ENCODE data around the gene HDAC9. TPM values are rescaled to one million over a fixed set of nuclear protein-coding genes. Genes with fewer than 3 reads are reported as not detected.

Gene HDAC9
- total RNA-seq, 1 experiment from 2014 or later: 17.1 TPM

- intact Hi-C loops (cut with micrococcal nuclease; ENCODE audit: unreplicated experiment) (no loop called here), in situ Hi-C loops (cut with HindIII; ENCODE audit: low pct_unique_long_range_greater_than_20kb, low sequenced_read_pairs) (no loop called here)
- POLR2A ChIA-PET: no interaction called here
- CTCF ChIA-PET: no interaction called here
- BruUV-seq (replicated peaks): no TSS peak
- Histone ChIP-seq H3K27me3 (ENCODE audit: control insufficient read depth, insufficient read depth, low read length) (no peaks in the 10 kb centered on the region), H3K36me3 (ENCODE audit: control insufficient read depth, insufficient read depth, low read length) (no peaks in the 10 kb centered on the region), H3K27ac (ENCODE audit: low read length) (no peak overlapping the region), H3K4me1 (ENCODE audit: control insufficient read depth, insufficient read depth, low read length) (no peaks in the 10 kb centered on the region), H3K9me3 (ENCODE audit: control insufficient read depth, insufficient read depth, low read depth, low read length) (no peaks in the 10 kb centered on the region), H3K4me3 (ENCODE audit: low read depth in 2 of 2, low read length in 2 of 2) (no peak overlapping the region)
- no peak for DNase-seq (ENCODE audit: low read depth, low spot score)
- no peak for TF ChIP-seq SIN3A (IDR thresholded peaks at IDR 0.05; ENCODE audit: borderline replicate concordance, insufficient read depth, low read depth, low read length)
- no peak for TF ChIP-seq POLR2AphosphoS5 (IDR thresholded peaks at IDR 0.05; ENCODE audit: low read depth, low read length)
- no peak for TF ChIP-seq TCF7L2 (IDR thresholded peaks at IDR 0.05; ENCODE audit: low read depth, low read length)
- TF ChIP-seq CTCF (IDR thresholded peaks at IDR 0.05): no peak
- no peak for TF ChIP-seq REST (IDR thresholded peaks at IDR 0.05; ENCODE audit: insufficient read depth in 1 of 2, low read depth in 2 of 2, low read length in 1 of 2)
- no peak for ATAC-seq
These were observed 407.3 kb downstream of the HDAC9 start for GRCh38 chr7:18902892-18903291.

GRCh38 chr7:18903695-18904094, 408.1 kb downstream of the HDAC9 start:
- in situ Hi-C loops (cut with HindIII; ENCODE audit: low pct_unique_long_range_greater_than_20kb, low sequenced_read_pairs): no loop called here
- Histone ChIP-seq H3K4me3 (ENCODE audit: low read depth in 2 of 2, low read length in 2 of 2) (no peak overlapping the region), H3K27ac (ENCODE audit: low read length) (no peak overlapping the region), H3K36me3 (ENCODE audit: control insufficient read depth, insufficient read depth, low read length) (no peaks in the 10 kb centered on the region), H3K27me3 (ENCODE audit: control insufficient read depth, insufficient read depth, low read length) (no peaks in the 10 kb centered on the region), H3K4me1 (ENCODE audit: control insufficient read depth, insufficient read depth, low read length) (no peaks in the 10 kb centered on the region), H3K9me3 (ENCODE audit: control insufficient read depth, insufficient read depth, low read depth, low read length) (no peaks in the 10 kb centered on the region)
- no TSS peak for BruUV-seq (replicated peaks)
- no peak for TF ChIP-seq REST (IDR thresholded peaks at IDR 0.05; ENCODE audit: insufficient read depth in 1 of 2, low read depth in 2 of 2, low read length in 1 of 2)
- no peak for TF ChIP-seq CTCF (IDR thresholded peaks at IDR 0.05)
- TF ChIP-seq TCF7L2 (IDR thresholded peaks at IDR 0.05; ENCODE audit: low read depth, low read length): no peak
- TF ChIP-seq SIN3A (IDR thresholded peaks at IDR 0.05; ENCODE audit: borderline replicate concordance, insufficient read depth, low read depth, low read length): no peak
- no peak for TF ChIP-seq POLR2AphosphoS5 (IDR thresholded peaks at IDR 0.05; ENCODE audit: low read depth, low read length)
- ATAC-seq: no peak
- intact Hi-C loops (cut with micrococcal nuclease; ENCODE audit: unreplicated experiment): no loop called here
- DNase-seq (ENCODE audit: low read depth, low spot score): no peak
- POLR2A ChIA-PET: no interaction called here
- CTCF ChIA-PET: no interaction called here
